ENCODE measurements around the gene FANCC.

GRCh38 chr9:95333426-95333825 lies 15.9 kb upstream of the FANCC start:
- no peak for TF ChIP-seq CTCF (IDR thresholded peaks at IDR 0.05)
- TF ChIP-seq POLR2A (IDR thresholded peaks at IDR 0.05): no peak
